ENCODE data around the gene SH3BGR. TPM values are rescaled to one million over a fixed set of nuclear protein-coding genes. Genes with fewer than 3 reads are reported as not detected.

Gene SH3BGR
- total and polyA plus RNA-seq, 10 of the 15 experiments (the other 5 are each of a cell fraction or from before 2014, with no cell fraction given) = 0.45 to 3.5 (median 1.7) TPM

GRCh38 chr21:39439232-39439631 lies 12.5 kb upstream of the SH3BGR start:
- TF ChIP-seq, protein P1, sequence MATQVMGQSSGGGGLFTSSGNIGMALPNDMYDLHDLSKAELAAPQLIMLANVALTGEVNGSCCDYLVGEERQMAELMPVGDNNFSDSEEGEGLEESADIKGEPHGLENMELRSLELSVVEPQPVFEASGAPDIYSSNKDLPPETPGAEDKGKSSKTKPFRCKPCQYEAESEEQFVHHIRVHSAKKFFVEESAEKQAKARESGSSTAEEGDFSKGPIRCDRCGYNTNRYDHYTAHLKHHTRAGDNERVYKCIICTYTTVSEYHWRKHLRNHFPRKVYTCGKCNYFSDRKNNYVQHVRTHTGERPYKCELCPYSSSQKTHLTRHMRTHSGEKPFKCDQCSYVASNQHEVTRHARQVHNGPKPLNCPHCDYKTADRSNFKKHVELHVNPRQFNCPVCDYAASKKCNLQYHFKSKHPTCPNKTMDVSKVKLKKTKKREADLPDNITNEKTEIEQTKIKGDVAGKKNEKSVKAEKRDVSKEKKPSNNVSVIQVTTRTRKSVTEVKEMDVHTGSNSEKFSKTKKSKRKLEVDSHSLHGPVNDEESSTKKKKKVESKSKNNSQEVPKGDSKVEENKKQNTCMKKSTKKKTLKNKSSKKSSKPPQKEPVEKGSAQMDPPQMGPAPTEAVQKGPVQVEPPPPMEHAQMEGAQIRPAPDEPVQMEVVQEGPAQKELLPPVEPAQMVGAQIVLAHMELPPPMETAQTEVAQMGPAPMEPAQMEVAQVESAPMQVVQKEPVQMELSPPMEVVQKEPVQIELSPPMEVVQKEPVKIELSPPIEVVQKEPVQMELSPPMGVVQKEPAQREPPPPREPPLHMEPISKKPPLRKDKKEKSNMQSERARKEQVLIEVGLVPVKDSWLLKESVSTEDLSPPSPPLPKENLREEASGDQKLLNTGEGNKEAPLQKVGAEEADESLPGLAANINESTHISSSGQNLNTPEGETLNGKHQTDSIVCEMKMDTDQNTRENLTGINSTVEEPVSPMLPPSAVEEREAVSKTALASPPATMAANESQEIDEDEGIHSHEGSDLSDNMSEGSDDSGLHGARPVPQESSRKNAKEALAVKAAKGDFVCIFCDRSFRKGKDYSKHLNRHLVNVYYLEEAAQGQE (IDR thresholded peaks at IDR 0.05; ENCODE audit: low read depth, low read length) = no peak
- TF ChIP-seq, protein P2, sequence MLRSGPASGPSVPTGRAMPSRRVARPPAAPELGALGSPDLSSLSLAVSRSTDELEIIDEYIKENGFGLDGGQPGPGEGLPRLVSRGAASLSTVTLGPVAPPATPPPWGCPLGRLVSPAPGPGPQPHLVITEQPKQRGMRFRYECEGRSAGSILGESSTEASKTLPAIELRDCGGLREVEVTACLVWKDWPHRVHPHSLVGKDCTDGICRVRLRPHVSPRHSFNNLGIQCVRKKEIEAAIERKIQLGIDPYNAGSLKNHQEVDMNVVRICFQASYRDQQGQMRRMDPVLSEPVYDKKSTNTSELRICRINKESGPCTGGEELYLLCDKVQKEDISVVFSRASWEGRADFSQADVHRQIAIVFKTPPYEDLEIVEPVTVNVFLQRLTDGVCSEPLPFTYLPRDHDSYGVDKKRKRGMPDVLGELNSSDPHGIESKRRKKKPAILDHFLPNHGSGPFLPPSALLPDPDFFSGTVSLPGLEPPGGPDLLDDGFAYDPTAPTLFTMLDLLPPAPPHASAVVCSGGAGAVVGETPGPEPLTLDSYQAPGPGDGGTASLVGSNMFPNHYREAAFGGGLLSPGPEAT (IDR thresholded peaks at IDR 0.05; ENCODE audit: low read depth) = no peak
- no peak for TF ChIP-seq RB1 (IDR thresholded peaks at IDR 0.05; ENCODE audit: borderline replicate concordance)
- no peak for TF ChIP-seq E4F1 (IDR thresholded peaks at IDR 0.05; ENCODE audit: borderline replicate concordance, partially characterized antibody)
- TF ChIP-seq STAT1 (conservative IDR thresholded peaks at IDR 0.05) = no peak
- ChIA-PET RAD21 (ENCODE audit: unreplicated experiment) (interaction anchor here (1.0 kb wide), 1 partner anchor 70 kb away, joined by 3 read pairs; no protein-coding TSS in a partner anchor), POLR2A (no interaction called here)

More at GRCh38 chr21:39439232-39439631, 12.5 kb upstream of the SH3BGR start:
- DNase-seq (ENCODE audit: low read depth, low spot score) (no peak), ATAC-seq (no peak), FAIRE-seq (no peak)
- Histone ChIP-seq H3K27me3 (replicated peaks in 1 of 2; ENCODE audit: control insufficient read depth in 2 of 2, insufficient read depth in 2 of 2, low read length in 1 of 2) (no peaks in the 10 kb centered on the region; a peak in 1 of 4 replicates), H3K9me3 (replicated peaks; ENCODE audit: control insufficient read depth, insufficient read depth, low read length) (no peaks in the 10 kb centered on the region), H2AFZ (ENCODE audit: control insufficient read depth, low read depth, low read length) (no peak overlapping the region), H3K4me3 (no peak overlapping the region), H3K27ac (ENCODE audit: control insufficient read depth, insufficient read depth) (no peak overlapping the region), H3K4me2 (ENCODE audit: control insufficient read depth, insufficient read depth) (no peak overlapping the region), H4K20me1 (ENCODE audit: control insufficient read depth, insufficient read depth) (no peaks in the 10 kb centered on the region), H3K36me3 (ENCODE audit: control insufficient read depth in 2 of 2, insufficient read depth in 2 of 2, low read length in 1 of 2) (no peaks in the 10 kb centered on the region), H3K4me1 (ENCODE audit: control insufficient read depth, insufficient read depth, low read length) (no peaks in the 10 kb centered on the region), H3K9ac (ENCODE audit: control insufficient read depth, insufficient read depth, low read length) (no peak overlapping the region), H3K79me2 (ENCODE audit: control insufficient read depth, insufficient read depth, low read length) (no peaks in the 10 kb centered on the region)
- no TSS peak for BruUV-seq (replicated peaks)
- SMC1A ChIA-PET (ENCODE audit: uncharacterized antibody, unreplicated experiment) = interaction anchor here (0.5 to 1.5 kb wide), 3 partner anchors 13 to 156 kb away, joined by 4 to 5 read pairs (median 4); no protein-coding TSS in a partner anchor
- WGBS (ENCODE audit: insufficient coverage, insufficient replicate concordance, low lambda C conversion rate, missing lambda C conversion rate) = 0% methylated on average over 1 of the region's 1 CpG
- in situ Hi-C loops (cut with MboI) (no loop called here), intact Hi-C loops (cut with micrococcal nuclease; ENCODE audit: unreplicated experiment) (no loop called here)
- CTCF ChIA-PET = interaction anchor here (1.4 to 3.4 kb wide), 2 partner anchors 16 to 19 kb away, joined by 4 to 24 read pairs; no protein-coding TSS in a partner anchor
